ENCODE measurements around the gene HSPA12B.

DNA sequence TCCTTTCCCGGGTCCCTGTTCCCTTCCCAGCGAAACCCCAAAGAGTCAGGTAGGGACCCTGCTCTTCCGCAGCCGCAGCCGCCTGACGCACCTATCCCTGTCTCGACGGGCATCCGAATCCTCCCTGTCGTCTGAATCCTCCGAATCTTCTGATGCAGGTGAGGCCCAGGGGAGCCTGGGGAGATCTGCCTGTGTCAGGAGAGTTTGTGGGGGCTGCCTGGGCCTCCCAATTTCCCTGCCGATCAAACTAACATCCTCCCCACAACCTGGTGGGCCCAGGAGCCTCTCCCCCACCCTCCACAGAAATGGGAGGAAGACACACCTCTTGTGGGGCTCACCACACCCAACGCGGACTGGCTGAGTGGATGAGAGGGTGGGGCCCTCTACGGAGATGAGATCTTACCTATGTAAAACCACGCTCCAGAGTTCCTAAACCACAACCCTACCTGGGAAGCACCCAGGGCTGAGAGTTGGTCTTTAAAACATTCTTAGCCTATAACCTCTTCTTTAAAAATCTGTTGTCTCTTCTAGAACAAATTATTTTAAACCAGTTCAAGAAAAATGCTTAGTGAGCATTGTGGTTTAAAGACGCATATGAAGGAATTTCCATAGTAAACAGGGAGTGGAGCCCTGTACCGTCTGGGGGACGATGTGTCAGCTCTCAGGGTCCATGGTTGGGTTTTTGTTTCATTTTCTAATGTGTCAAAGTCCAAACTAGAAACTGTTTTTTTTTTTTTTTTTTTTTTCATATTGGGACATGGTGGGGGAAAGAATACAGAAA, 65.3 kb downstream of the HSPA12B start:
- TF ChIP-seq CTCF (IDR thresholded peaks at IDR 0.05) (no peak), POLR2A (IDR thresholded peaks at IDR 0.05) (no peak)

All from esophagus squamous epithelium (tissue), 4 donors.